Activated naive CD8-positive, alpha-beta T cell treated with anti-CD3 and anti-CD28 coated beads, Interleukin-2, amount 50 U/mL, for 16 hours (primary cell): Measurements from ENCODE around the gene ARL1.
"Not testable (repeated sequence)": the region's sequence is repeated elsewhere in the genome, so short reads cannot be mapped to it uniquely, and the experiment has no call there.

Source experiments
- DNase-seq: peaks from one replicate; pipeline ENCODE4 v3.0.0-alpha.2; 2020; ENCODE audit warnings: low read depth, low spot score

The ARL1 gene

GRCh38 chr12:101407436-101408345 is at the start of gene ARL1:
Gene ARL1, minus strand, starts transcription at chr12:101407772. Its CDS starts 127 bp downstream, at chr12:101407645.
- DNase-seq: peak; percentile 52

GRCh38 chr12:101455685-101456084 is 48.1 kb upstream of the ARL1 start:
- no peak for DNase-seq

GRCh38 chr12:101441461-101442224 is 34.1 kb upstream of the ARL1 start:
- DNase-seq: no peak

- no peak for DNase-seq
Observed at GRCh38 chr12:101439236-101439635, 31.7 kb upstream of the ARL1 start.

- no peak for DNase-seq
Observed at GRCh38 chr12:101436136-101436535, 28.6 kb upstream of the ARL1 start.

- no peak for DNase-seq
Observed at GRCh38 chr12:101430456-101430855, 22.9 kb upstream of the ARL1 start.

GRCh38 chr12:101424620-101425019 is 17.0 kb upstream of the ARL1 start:
- no peak for DNase-seq

- DNase-seq: not testable (repeated sequence)
Observed at GRCh38 chr12:101422066-101422465, 14.5 kb upstream of the ARL1 start.

- no peak for DNase-seq
Observed at GRCh38 chr12:101415228-101415627, 7.7 kb upstream of the ARL1 start.

GRCh38 chr12:101414533-101415119 is 7.1 kb upstream of the ARL1 start:
- no peak for DNase-seq

GRCh38 chr12:101410169-101410568 is 2.6 kb upstream of the ARL1 start:
- DNase-seq: not testable (repeated sequence)

GRCh38 chr12:101407049-101407435 is 530 bp downstream of the ARL1 start:
- peak; percentile 1 for DNase-seq

- DNase-seq: not testable (repeated sequence)
Observed at GRCh38 chr12:101391181-101391580, 16.4 kb downstream of the ARL1 start.

- DNase-seq: no peak
Observed at GRCh38 chr12:101379149-101379548, 28.4 kb downstream of the ARL1 start.

GRCh38 chr12:101375573-101375972 is 32.0 kb downstream of the ARL1 start:
- DNase-seq: no peak

- DNase-seq: no peak
Observed at GRCh38 chr12:101372431-101372830, 35.1 kb downstream of the ARL1 start.

GRCh38 chr12:101368016-101368415 is 39.6 kb downstream of the ARL1 start:
- no peak for DNase-seq

- no peak for DNase-seq
Observed at GRCh38 chr12:101361455-101361854, 46.1 kb downstream of the ARL1 start.

GRCh38 chr12:101356794-101357193 is 50.8 kb downstream of the ARL1 start:
- no peak for DNase-seq

- no peak for DNase-seq
Observed at GRCh38 chr12:101351682-101352081, 55.9 kb downstream of the ARL1 start.

GRCh38 chr12:101343893-101344292 is 63.7 kb downstream of the ARL1 start:
- DNase-seq: no peak
